Measurements from ENCODE around the gene SLC2A13.

DNA sequence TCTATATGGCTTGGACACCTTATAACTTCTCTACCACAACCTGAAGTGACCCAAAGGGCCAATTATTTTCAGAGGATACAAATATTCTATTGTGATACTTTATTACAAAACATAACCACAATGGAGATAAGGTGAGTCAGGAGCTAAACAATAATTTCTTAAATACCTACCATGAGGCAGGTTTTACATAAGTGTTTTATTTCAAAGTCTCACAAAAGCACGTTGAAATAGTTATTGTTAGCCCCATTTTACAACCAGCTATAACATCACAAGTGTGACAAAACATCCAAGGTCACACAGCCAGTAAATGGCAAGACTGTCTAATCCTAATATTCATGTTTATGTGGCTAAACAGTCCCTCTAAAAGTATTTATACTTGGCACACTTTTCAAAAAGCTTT, 40.2 kb downstream of the SLC2A13 start:
- TF ChIP-seq, protein P1, sequence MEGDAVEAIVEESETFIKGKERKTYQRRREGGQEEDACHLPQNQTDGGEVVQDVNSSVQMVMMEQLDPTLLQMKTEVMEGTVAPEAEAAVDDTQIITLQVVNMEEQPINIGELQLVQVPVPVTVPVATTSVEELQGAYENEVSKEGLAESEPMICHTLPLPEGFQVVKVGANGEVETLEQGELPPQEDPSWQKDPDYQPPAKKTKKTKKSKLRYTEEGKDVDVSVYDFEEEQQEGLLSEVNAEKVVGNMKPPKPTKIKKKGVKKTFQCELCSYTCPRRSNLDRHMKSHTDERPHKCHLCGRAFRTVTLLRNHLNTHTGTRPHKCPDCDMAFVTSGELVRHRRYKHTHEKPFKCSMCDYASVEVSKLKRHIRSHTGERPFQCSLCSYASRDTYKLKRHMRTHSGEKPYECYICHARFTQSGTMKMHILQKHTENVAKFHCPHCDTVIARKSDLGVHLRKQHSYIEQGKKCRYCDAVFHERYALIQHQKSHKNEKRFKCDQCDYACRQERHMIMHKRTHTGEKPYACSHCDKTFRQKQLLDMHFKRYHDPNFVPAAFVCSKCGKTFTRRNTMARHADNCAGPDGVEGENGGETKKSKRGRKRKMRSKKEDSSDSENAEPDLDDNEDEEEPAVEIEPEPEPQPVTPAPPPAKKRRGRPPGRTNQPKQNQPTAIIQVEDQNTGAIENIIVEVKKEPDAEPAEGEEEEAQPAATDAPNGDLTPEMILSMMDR (IDR thresholded peaks at IDR 0.05) = no peak
- TF ChIP-seq POLR2A (IDR thresholded peaks at IDR 0.05) = no peak
